ENCODE measurements around the gene SAMD11. TPM values are rescaled to one million over a fixed set of nuclear protein-coding genes. Genes with fewer than 3 reads are reported as not detected.

Gene SAMD11
- total RNA-seq, 1 donor from 2014 or later = 13.9 TPM

DNA sequence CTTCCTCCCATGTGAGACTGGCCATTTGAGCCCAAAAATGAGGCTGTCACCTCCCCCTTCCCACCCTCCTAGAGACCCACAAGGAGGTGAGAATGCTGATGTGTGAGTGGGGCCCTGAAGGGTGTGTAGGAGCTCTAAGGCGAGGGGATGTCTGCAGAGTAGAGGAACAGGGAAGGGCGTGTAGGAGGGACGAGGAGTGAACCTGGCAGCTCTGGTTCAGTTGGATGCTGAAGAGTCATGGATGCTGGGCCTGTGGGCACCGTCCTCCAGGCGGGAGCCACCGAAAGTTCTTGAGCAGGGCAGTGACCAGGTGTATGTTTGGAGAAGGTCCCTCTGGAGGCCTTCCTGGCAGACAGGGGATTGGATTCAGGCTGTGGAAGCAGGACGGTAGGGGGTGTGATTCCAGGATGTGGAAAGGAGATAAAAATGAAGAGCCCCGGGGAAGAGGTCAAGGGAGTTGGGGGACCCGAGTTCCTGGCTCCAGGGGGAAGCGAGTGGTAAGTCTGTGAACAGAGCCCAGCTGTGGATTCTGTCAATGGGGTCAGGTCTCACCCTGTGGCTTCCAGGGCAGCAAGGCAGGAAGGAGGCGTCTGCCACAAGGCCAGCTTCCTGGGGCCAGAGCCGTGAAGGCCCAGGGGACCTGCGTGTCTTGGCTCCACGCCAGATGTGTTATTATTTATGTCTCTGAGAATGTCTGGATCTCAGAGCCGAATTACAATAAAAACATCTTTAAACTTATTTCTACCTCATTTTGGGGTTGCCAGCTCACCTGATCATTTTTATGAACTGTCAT lies 7.9 kb downstream of the SAMD11 start:
- no peak for DNase-seq (ENCODE audit: low spot score)

DNA sequence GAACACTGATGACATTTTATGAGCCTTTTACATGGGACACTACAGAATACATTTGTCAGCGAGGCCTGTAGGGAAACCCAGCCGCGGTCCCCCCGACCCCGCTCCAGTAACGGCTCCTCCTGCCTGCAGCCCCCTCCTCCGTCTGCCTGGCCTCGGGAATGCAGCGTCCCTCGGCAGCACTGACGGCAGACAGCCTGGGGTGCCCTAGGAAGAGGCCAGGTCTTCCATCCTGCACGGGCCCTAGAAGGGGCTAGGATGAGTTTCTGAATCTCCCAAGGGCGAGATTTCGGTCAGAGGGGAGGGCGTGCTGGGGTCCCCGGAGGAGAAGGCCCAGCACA lies 8.4 kb downstream of the SAMD11 start:
- DNase-seq (ENCODE audit: low spot score) = no peak

DNA sequence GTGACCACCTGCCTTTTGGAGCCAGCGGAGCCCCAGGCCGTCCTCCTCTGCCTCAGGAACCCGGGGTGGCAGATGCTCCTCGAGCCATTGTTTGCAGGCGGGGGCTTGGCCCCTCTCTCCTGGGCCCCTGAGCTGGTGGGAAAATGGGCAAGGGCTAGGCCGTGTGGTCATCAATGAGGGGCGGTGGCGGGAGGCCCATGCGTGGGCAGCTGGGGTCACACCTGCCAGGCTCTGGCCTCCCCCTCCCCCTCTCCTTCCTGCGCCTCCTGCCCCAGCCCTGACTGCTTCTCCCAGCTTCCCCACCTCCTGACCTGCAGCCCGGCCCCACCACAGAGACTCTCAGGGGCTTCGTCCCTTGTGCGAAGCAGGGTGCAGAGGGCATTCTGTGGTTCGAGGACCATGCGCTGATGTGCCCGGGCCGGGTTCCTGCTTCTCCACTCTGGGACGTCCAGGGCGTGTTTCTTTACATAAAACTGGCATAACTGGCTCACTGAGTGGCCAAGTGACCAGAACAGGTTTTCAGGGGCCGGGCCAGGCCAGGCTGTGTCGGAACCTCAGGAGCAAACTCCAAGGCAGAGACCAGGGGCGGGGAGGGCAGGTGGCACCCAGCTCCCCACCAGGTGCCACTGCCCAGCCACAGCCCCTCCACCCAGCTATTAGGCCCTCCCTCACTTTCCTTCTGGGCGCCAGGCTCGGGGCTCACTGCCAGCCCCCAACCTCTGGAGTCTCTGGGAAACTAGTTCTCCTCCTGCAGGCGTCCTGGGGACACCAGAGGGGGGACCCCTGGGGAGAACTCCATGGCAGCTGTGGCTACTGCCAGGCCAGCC lies 9.3 kb downstream of the SAMD11 start:
- peak; percentile 83 for DNase-seq (ENCODE audit: low spot score)

DNA sequence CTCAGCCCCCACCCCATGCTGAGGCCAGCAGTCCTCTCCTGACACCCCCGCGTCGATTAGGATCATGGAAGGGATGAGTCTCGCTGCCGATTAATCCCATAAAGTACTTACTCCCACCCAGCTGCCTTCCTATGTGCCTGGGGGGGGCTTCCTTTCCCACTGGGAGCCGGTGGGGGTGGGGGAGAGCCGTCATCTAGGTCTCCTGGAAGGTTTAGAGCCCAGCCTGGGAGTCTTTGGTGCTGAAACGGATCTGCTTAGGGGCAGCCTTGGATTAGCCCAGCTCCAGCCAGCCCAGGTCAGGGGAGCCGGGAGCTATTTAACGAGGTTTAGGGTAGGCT lies 9.8 kb downstream of the SAMD11 start:
- DNase-seq (ENCODE audit: low spot score) = no peak

- no peak for DNase-seq (ENCODE audit: low spot score)
Measured at GRCh38 chr1:934991-935750, 11.4 kb downstream of the SAMD11 start.

- DNase-seq (ENCODE audit: low spot score) = no peak
Measured at GRCh38 chr1:935751-936231, 12.1 kb downstream of the SAMD11 start.

GRCh38 chr1:936348-937264 lies 12.9 kb downstream of the SAMD11 start:
- no peak for DNase-seq (ENCODE audit: low spot score)

DNA sequence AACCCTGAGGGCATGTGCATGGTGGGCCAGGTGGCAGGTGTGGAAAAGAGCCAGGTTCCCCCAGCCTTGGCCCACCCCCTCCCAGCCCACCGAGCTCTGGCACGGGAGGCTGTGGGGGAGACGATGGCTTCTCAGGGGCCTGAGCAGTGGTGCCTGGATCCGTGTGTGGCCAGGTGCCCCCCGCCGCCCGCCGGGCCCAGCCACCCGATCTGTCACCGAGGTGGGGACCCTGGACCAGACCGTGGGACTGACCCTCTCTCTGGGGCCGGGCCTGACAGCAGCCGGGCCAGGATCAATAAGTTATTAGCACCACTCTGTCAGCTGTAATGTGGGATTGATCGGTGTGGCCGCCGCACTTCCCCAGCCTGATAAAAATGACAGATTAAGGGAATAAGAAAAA lies 13.8 kb downstream of the SAMD11 start:
- DNase-seq (ENCODE audit: low spot score) = no peak

DNA sequence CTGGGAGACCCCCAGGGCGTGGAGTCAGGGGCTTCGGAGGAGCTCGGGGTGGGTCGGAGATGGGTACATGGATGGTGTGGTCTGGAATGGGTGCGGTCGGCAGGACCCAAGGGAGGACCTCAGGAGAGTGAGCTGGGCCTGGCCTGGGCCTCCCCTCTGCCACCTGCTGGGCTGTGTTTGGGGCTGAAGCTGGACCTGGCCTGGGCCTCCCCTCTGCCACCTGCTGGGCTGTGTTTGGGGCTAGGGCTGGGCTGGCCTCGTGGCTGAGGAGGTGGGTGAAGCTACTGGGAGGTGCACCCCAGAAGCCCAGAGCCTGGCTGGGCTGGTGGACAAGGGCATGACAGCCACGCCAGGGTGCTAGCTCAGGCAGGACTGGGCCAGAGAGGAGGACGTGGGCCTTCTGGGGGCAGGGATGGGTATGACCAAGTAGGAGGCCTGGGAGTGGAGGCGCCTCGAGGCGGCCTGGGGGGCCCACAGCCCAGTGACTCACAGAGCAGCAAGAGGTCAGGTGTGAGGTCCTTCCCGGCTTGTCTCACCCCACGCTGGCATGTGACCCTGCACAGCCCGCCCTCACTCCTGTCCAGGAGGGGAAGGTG lies 14.5 kb downstream of the SAMD11 start:
- DNase-seq (ENCODE audit: low spot score) = peak; percentile 71

DNA sequence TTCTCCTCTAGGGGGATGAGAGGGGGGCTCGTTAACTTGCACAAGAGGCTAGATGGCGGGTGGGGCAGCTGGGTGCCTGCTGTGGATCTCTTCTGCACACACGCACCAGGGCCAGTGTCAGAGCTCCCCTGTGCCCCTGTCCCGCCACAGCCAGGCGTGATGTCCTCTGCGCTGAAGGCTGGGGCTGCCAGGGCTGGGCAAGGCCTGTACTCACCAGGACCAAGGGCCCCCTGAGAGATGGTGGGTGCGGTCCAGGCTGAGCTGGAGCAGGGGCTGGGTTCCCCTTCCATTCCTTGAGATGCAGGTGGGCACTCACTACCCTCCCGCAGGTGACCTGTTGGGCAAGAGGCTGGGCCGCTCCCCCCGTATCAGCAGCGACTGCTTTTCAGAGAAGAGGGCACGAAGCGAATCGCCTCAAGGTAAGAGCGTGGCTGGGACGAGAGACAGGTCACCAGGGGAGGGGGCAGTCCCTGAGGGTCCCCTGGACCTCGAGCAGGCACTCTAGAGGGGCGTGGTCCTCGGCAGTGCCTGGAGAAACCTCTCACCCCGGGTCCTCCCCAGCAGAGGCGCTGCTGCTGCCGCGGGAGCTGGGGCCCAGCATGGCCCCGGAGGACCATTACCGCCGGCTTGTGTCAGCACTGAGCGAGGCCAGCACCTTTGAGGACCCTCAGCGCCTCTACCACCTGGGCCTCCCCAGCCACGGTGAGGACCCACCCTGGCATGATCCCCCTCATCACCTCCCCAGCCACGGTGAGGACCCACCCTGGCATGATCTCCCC lies 15.2 kb downstream of the SAMD11 start:
- no peak for DNase-seq (ENCODE audit: low spot score)

GRCh38 chr1:939511-940106 lies 15.9 kb downstream of the SAMD11 start:
- DNase-seq (ENCODE audit: low spot score) = no peak

GRCh38 chr1:940107-941014 lies 16.6 kb downstream of the SAMD11 start:
- DNase-seq (ENCODE audit: low spot score) = peak; percentile 69

DNA sequence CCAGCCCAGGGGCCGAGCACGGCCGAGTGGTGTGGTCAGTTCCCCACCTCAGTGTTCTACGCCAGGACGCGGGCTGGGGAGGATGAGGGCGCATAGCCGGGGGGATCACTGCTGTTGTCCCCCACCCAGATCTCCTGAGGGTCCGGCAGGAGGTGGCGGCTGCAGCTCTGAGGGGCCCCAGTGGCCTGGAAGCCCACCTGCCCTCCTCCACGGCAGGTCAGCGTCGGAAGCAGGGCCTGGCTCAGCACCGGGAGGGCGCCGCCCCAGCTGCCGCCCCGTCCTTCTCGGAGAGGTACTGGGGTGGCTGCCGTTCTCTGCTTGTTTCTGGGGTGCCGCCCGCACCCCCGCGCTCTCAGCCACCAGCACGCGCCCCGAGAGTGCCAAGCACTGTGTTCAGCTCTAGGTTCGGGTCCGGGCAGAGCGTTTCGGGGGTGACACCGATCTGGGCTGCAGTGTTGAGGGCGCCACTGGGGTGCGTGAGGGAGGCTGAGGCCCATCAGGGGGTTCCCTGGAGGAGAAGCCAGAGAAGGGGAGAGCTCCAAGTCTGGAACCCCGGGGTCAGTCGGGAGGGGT lies 17.4 kb downstream of the SAMD11 start:
- DNase-seq (ENCODE audit: low spot score) = no peak

GRCh38 chr1:941588-942383 lies 18.1 kb downstream of the SAMD11 start:
- DNase-seq (ENCODE audit: low spot score) = peak; percentile 78

- no peak for DNase-seq (ENCODE audit: low spot score)
Measured at GRCh38 chr1:942411-942821, 18.7 kb downstream of the SAMD11 start.

GRCh38 chr1:942864-943533 lies 19.3 kb downstream of the SAMD11 start:
- no peak for DNase-seq (ENCODE audit: low spot score)
